Measurements from ENCODE around the gene CNGB1.
"Not testable (repeated sequence)": the region's sequence is repeated elsewhere in the genome, so short reads cannot be mapped to it uniquely, and the experiment has no call there.

The CNGB1 gene

DNA sequence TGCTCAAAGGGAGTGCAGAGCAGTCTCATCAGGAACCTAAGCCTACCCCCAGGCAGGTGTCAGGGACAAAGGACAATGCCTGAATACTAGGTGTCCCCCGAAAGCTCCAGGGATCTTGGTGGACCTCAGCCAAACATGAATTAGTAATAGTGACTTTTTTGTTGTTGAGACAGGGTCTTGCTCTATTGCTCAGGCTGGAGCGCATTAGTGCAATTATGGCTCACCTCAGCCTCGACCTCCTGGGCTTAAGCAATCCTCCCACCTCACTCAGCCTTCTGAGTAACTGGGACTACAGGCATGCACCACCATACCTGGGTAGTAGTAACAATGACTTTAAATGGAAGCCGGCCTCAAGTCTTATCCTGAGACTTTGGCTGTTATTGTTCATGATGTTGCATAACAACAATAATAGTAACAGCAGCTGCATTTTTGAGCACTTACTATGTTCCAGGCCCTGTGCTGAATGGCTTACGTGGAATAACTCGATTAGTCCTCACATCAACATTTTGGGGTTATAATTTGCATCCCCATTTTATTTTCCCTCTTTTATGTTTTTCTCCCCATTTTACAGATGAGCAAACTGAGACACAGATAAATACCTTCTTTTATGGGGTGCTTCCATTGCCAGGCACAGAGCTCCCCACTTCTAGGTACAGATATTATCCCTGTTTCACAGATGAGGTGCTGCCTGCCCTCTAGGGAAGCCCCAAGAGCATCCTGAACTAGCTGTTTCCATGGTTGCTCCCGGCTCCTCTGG, 19.5 kb downstream of the CNGB1 start:
- no peak for DNase-seq

DNA sequence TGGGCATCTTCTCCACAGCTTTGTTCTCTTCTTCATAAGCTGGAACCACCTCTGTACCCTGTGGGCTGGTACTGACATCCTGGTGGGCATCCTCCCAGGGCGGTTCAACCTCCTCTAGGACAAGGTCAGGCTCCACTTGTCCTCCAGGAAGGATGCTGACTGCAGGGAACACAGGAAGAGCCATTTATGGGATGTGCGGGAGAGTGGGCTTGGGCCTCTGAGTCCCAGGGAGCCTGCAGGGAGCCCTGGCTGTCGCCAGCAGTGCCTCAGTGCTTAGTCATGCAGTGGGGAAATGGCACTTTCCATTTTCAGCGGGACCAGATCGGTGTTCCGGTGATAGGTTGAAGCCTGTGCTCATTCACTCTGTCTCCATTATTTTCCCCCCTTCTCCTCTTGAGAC, 20.5 kb downstream of the CNGB1 start:
- DNase-seq: no peak

DNA sequence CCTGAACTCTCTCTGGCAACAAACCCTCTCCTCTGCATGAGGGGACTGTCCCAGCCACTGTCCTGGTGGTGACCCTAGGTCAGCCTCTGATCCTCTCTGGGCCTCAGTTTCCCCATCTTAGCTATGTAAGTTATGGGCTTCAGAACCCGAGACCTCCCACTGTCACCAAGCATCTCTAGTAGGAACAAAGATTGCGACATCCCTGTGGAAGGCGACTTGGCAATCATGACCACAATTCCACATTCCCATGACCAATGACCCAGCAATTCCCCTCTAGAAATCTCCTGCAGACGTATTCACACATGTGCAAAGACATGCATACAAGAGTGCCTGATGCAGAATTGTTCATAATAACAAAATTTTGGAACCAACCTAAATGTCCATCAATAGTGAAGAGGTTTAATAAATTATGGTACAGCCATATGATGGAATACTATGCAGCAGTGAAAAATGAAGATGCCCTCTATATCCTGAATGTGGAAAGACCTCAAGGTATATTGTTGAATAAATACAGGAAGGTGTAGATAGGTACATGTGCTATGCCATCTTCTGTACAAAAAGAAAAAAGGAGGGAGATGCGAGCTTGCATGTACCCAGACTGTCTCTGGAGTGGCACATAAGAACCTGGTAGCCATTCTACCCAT, 21.2 kb downstream of the CNGB1 start:
- no peak for DNase-seq

DNA sequence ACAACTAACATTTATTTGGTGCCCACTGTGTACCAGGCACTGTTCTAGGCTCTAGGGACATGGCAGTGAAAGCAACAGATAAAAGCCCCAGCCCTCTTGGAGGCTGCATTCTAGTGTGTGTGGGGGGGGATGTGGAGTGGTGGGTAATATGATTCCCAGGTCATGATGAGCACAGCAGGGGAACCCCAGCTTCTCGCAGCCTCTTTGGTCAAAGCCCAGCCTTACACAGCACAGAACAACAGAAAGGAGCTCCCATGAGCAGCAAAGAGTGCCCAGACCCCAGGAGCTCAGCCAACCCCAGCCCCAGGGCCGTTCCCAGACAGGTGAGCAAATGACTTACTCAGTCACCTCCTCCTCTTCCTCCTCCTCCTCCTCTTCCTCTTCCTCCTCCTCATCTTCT, 21.9 kb downstream of the CNGB1 start:
- no peak for DNase-seq

DNA sequence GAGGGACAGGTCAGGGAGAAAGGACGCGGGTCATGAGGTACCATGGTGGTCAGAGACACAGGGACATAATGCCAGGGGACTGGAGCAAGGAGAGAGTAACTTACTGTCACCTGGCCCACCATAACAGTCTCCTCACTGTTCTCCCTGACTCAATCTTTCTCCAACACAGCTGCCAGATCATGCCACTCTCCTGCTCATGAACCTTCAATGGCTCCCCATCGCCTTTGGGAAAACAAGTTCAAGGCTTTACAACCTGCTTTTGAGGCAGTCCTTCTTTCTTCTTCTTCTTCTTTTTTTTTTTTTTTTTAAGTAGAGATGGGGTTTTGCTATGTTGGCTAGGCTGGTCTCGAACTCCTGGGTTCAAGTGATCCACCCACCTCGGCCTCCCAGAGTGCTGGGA, 22.9 kb downstream of the CNGB1 start:
- no peak for DNase-seq

GRCh38 chr16:57947261-57947660, 23.7 kb downstream of the CNGB1 start:
- no peak for DNase-seq

GRCh38 chr16:57946181-57946801, 24.6 kb downstream of the CNGB1 start:
- DNase-seq: no peak

DNA sequence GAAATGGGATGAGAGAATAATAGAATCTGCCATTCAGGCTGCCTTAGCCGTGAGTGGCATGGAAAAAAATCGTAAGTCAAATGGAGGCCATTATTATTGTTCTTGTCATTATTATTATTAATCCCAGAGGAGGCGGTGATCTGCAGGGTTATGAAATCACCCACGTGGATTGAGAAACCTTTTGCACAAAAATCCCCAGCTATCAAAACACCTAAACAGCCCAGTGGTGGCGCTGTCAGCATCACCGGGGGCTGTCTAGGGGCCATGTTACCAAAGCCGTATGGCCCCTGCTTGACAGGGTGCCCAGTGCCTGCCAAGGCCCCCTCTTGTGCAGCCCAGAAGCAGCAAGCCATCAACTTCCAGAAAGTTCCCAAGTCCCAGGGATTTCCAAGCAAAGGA, 25.2 kb downstream of the CNGB1 start:
- DNase-seq: no peak

DNA sequence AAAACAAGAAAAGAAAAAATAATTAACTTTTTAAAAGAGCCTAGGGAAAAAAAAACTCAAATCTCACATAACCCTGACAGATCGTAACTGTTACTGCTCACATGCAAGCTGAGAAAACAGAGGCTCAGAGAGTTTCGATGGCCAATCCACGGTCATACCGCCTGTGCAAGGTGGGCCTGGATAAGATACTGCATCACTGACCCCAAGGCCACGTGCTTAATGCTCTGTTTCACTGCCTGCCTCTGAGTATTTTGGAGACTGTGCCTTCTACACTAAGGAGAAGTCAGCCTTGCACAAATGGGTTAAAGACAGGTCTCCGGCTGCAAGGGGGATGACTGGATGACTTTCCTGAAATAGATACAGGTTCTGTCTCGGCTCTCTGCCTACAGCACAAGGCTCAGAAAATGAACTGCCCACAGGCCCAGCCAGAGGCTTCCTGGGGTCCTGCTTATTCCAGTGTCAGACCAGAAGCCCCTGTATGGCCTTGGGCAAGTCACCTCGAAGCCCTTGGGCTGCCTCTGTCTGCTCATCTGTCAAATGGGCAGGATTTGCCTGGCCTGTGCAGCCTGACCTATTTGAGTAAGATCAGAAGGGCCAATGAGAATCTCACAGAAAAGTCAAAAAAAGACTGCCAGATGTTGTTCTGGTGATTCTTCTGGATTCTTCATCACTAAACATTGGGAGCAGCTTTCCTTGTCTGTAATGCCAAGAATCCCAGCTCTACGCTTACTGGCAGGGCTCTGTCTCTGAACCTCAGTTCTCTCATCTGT, 25.8 kb downstream of the CNGB1 start:
- DNase-seq: no peak

DNA sequence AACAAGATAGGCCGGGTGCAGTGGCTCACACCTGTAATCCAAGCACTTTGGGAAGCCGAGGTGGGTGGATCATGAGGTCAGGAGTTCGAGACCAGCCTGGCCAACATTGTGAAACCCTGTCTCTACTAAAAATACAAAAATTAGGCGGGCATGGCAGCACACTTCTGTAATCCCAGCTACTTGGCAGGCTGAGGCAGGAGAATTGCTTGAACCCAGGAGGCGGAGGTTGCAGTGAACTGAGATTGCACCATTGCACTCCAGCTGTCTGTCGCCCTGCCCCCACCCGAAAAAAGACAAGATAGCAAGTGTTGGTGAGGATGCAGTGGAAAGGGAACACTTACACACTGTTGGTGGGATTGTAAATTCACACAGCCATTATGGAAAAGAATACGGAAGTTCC, 27.5 kb downstream of the CNGB1 start:
- not testable (repeated sequence) for DNase-seq

DNA sequence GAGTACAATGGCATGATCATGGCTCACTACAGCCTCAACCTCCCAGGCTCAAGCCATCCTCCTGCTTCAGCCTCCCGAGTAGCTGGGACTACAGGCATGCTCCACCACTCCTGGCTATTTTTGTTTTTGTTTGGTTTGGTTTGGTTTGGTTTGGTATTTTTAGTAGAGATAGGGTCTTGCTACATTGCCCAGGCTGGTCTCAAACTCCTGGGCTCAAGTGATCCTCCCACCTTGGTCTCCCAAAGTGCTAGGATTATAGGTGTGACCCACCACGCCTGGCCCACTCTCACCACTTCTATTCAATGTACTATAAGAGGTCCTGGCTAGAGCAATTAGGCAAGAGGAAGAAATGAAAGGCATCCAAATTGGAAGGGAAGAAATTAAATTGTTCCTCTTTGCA, 29.0 kb downstream of the CNGB1 start:
- DNase-seq: not testable (repeated sequence)

DNA sequence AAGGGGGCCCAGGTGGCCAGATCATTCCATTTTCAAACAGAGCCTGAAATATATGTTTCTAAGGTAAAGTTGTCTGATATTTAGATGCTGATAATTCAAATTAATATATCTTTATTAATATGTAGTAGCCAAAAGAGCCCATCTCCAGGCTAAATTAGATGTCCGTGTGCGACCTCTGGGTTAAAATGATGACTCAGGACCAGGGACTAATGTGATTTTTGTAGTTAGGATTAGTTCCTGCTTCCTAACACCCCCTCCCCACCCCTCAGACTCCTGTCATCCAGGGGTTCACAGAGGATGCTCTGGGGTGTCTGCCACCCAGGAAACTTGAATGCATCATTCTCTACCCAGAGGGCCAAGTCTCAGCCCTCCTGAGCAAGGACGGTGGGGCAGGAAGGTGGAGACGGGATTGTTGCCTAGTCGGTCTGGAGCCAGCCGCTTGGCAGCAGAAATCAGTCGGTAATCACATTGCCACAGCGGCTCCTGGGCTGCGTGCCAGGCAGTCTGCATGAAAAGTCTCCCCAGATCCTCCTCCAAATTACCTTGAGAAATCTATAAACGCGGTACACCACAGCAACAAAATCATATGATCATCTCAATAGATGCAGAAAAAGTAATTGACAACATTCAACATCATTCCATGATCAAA, 29.8 kb downstream of the CNGB1 start:
- DNase-seq: peak; percentile 64

DNA sequence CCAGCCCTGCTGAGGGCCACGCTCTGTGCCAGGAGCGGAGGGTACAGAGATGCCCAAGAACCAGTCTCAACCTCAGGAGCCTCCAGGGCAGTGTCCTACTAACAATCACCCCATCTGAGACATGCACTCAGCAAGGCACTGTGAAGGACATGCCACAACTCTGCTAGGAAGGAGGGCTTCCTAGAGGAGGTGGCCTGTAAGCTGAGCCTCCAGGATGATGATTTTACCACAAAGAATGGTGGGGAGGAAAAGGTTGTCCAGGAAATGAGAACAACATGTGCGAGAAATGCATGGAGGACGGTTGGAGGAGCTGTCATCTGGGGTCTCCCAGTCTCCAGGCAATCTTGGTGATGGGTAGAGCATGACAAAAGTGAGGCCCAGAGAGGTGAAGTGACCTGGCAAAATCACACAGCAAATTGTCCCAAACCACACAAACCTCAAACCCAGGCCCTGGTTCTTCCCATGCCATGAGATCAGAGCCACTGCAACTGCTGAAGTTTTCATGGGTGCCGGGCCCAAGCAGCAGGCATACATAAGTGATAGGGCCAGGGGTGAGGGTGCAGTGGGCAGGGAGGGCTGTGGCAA, 30.5 kb downstream of the CNGB1 start:
- DNase-seq: no peak

GRCh38 chr16:57939872-57940224, 31.1 kb downstream of the CNGB1 start:
- no peak for DNase-seq

DNA sequence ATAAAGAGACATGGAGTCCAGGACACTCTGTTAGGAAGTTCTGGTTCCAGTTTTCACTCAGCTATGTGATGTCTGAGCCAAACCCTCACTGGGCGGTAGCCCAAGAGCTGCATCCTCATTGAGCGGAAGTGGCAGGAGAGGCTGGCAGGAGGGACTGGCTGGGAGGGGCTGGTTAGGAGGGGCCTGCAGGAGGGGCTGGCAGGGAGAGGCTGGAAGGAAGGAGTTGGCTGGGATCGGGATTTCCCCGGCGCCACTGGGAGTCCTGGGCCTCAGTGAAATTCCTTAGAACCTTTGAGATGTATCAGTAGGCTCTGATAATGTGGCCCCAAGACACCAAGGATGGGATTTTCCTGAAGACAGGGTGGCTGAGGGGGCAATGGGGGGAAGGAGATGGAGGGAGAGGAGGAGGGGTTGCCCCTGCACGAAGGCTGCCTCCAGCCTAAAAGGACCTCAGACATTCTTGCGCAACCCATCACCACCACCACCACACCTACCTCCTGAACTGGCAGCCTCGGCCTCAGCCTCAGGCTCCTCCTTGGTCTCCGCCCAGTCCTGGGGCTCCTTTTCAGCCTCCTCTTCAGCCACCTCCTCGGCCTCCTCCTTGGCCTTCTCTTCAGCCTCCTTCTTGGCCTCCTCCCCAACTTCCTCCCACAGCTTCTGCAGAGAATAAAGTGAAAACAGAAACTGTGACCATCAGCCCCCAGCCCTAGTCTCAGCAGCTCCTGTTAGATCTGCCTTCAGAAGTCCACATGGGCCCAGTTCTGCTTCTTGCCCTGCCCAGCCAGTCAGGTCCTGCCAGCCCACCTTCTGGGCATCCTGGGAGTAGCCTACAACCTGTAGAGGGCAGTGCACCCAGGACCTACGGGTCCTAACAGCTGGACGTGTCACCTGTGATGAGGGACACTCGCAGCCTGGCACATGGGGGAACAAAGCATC, 31.7 kb downstream of the CNGB1 start:
- peak; percentile 46 for DNase-seq

GRCh38 chr16:57938484-57938883, 32.4 kb downstream of the CNGB1 start:
- DNase-seq: no peak

- DNase-seq: no peak
Observed at GRCh38 chr16:57937861-57938260, 33.1 kb downstream of the CNGB1 start.

GRCh38 chr16:57935904-57936303, 35.0 kb downstream of the CNGB1 start:
- DNase-seq: no peak

- no peak for DNase-seq
Observed at GRCh38 chr16:57930533-57930932, 40.4 kb downstream of the CNGB1 start.

GRCh38 chr16:57929250-57929649, 41.7 kb downstream of the CNGB1 start:
- DNase-seq: no peak

DNA sequence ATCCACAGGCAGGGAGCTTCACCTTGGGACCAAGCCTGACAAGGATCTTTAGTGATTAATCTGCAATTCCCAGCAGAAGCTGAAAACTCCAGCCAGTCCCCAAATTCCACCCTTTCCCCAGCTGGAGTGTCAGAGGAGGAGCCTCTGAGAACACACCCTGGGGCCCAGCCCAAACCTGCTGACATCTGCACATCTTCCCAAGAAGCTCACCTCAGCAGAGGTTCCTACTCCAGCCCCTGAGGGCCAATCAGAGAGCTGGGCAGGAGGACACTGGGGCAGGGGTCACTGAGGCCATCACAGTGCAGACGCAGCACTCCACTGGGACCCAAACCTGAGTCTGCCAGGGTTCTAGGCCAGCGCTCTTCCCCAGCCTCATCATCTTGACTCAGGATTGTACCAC, 44.9 kb downstream of the CNGB1 start:
- DNase-seq: no peak

GRCh38 chr16:57925310-57925709, 45.6 kb downstream of the CNGB1 start:
- no peak for DNase-seq

Data from hematopoietic multipotent progenitor cell treated with erythropoietin and hydrocortisone succinate and interleukin-3 and kit ligand, for 4 days (in vitro differentiated cells).